GM13977 (cell line): ENCODE results near the gene UBR2.
A peak's percentile ranks its signal among the peaks of the same experiment; 100 is the strongest.
"Not testable (repeated sequence)": the region's sequence is repeated elsewhere in the genome, so short reads cannot be mapped to it uniquely, and the experiment has no call there.

Source experiments
- DNase-seq: peaks from one replicate; pipeline ENCODE4 v3.0.0; 2012; ENCODE audit warnings: low spot score
- CTCF ChIP-seq: IDR thresholded peaks from 2 replicates; pipeline ENCODE4 v1.5.1; 2012; ENCODE audit warnings: mild to moderate bottlenecking, control low read depth; ENCODE audit not compliant: insufficient read depth; ENCODE audit errors: extremely low read depth, missing control alignments
- in situ Hi-C: fragments of 300-500 bp; cut with MboI; formaldehyde crosslinking; loops from one replicate; pipeline ENCODE4 v1.12.0; 2022; ENCODE audit warnings: low sequenced_read_pairs, low pct_unique_long_range_greater_than_20kb, mixed read lengths, inconsistent platforms; ENCODE audit not compliant: unreplicated experiment

Gene UBR2

GRCh38 chr6:42572523-42572922, 8.7 kb downstream of the UBR2 start:
- DNase-seq = peak; percentile 34
- TF ChIP-seq CTCF = no peak
- in situ Hi-C loops = no loop called here

GRCh38 chr6:42576538-42576937, 12.7 kb downstream of the UBR2 start:
- in situ Hi-C loops, DNase-seq: not testable (repeated sequence)

- DNase-seq = no peak
- no peak for TF ChIP-seq CTCF
- in situ Hi-C loops = no loop called here
Observed at GRCh38 chr6:42598300-42598699, 34.5 kb downstream of the UBR2 start.

GRCh38 chr6:42599558-42599957, 35.7 kb downstream of the UBR2 start:
- DNase-seq = no peak
- TF ChIP-seq CTCF = no peak
- in situ Hi-C loops = no loop called here

- in situ Hi-C loops = no loop called here
- TF ChIP-seq CTCF = no peak
- no peak for DNase-seq
Observed at GRCh38 chr6:42604150-42604549, 40.3 kb downstream of the UBR2 start.

- DNase-seq, in situ Hi-C loops: not testable (repeated sequence)
Observed at GRCh38 chr6:42604699-42605098, 40.9 kb downstream of the UBR2 start.

GRCh38 chr6:42610416-42610815, 46.6 kb downstream of the UBR2 start:
- in situ Hi-C loops = no loop called here
- TF ChIP-seq CTCF = no peak
- peak; percentile 22 for DNase-seq

- no peak for DNase-seq
- in situ Hi-C loops = no loop called here
- no peak for TF ChIP-seq CTCF
Observed at GRCh38 chr6:42615518-42615917, 51.7 kb downstream of the UBR2 start.
